ENCODE data around the gene MEGF11. TPM values are rescaled to one million over a fixed set of nuclear protein-coding genes. Genes with fewer than 3 reads are reported as not detected.

The MEGF11 gene
- total RNA-seq, 1 donor from 2014 or later, result 0.60 TPM

GRCh38 chr15:66135664-66136063 lies 117.9 kb downstream of the MEGF11 start:
- no peak overlapping the region for H3K4me3 Mint-ChIP-seq (ENCODE audit: low read depth)
- no peaks in the 10 kb centered on the region for H3K4me1 Mint-ChIP-seq (ENCODE audit: low read depth)
- no peaks in the 10 kb centered on the region for H3K36me3 Mint-ChIP-seq (ENCODE audit: insufficient read depth)
- H3K27ac Mint-ChIP-seq, result no peak overlapping the region
- DNase-seq (ENCODE audit: low spot score, unreplicated experiment), result no peak
- H3K9me3 Mint-ChIP-seq (ENCODE audit: low read depth), result no peaks in the 10 kb centered on the region
- TF ChIP-seq, protein P1, sequence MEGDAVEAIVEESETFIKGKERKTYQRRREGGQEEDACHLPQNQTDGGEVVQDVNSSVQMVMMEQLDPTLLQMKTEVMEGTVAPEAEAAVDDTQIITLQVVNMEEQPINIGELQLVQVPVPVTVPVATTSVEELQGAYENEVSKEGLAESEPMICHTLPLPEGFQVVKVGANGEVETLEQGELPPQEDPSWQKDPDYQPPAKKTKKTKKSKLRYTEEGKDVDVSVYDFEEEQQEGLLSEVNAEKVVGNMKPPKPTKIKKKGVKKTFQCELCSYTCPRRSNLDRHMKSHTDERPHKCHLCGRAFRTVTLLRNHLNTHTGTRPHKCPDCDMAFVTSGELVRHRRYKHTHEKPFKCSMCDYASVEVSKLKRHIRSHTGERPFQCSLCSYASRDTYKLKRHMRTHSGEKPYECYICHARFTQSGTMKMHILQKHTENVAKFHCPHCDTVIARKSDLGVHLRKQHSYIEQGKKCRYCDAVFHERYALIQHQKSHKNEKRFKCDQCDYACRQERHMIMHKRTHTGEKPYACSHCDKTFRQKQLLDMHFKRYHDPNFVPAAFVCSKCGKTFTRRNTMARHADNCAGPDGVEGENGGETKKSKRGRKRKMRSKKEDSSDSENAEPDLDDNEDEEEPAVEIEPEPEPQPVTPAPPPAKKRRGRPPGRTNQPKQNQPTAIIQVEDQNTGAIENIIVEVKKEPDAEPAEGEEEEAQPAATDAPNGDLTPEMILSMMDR (IDR thresholded peaks at IDR 0.05; ENCODE audit: unreplicated experiment), result no peak
- peaks cover 24% of the 10 kb centered on the region for H3K27me3 Mint-ChIP-seq

- no peak overlapping the region for H3K4me3 Mint-ChIP-seq (ENCODE audit: low read depth)
- H3K27me3 Mint-ChIP-seq, result peaks cover 16% of the 10 kb centered on the region
- H3K27ac Mint-ChIP-seq, result no peak overlapping the region
- no peaks in the 10 kb centered on the region for H3K9me3 Mint-ChIP-seq (ENCODE audit: low read depth)
- H3K36me3 Mint-ChIP-seq (ENCODE audit: insufficient read depth), result no peaks in the 10 kb centered on the region
- no peak for DNase-seq (ENCODE audit: low spot score, unreplicated experiment)
- TF ChIP-seq, protein P1 (IDR thresholded peaks at IDR 0.05; ENCODE audit: unreplicated experiment), result no peak
- H3K4me1 Mint-ChIP-seq (ENCODE audit: low read depth), result peaks cover 12% of the 10 kb centered on the region
Measured at GRCh38 chr15:66134284-66134683, 119.3 kb downstream of the MEGF11 start.

DNA sequence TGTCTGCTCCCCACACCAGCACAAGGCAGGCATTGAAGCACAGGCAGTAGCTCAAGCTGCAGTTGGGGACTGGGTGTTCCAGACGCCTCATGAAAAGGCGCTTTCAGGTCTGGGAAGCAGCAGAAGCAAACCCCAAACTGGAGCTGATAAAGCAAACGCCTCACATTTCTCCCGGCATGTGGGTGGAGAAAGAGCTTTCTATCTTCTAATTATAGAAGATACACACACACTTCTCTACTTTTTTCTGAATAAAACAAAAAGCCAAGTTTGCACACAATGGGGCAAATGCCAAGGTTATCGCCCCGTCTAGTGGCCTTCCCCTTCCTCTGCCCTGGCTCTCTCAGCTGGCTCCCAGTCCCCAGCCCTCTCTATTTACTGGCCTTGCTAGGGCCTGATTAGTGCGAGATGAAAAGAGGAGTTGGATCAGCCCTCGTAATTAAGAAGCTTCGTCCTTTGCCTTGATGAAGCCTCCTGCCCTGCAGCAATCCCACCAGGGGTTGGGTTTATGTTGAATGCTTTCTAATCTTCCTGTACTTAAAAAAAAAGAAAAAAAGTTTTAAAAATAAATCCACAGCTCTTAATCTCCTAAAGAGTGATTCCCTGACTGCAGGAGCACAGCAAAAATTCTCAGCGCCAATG lies 120.2 kb downstream of the MEGF11 start:
- H3K9me3 Mint-ChIP-seq (ENCODE audit: low read depth), result no peaks in the 10 kb centered on the region
- H3K36me3 Mint-ChIP-seq (ENCODE audit: insufficient read depth), result no peaks in the 10 kb centered on the region
- no peak overlapping the region for H3K27ac Mint-ChIP-seq
- H3K27me3 Mint-ChIP-seq, result peaks cover 13% of the 10 kb centered on the region
- TF ChIP-seq, protein P1 (IDR thresholded peaks at IDR 0.05; ENCODE audit: unreplicated experiment), result no peak
- no peak for DNase-seq (ENCODE audit: low spot score, unreplicated experiment)
- no peak overlapping the region for H3K4me3 Mint-ChIP-seq (ENCODE audit: low read depth)
- peaks cover 16% of the 10 kb centered on the region for H3K4me1 Mint-ChIP-seq (ENCODE audit: low read depth)

GRCh38 chr15:66132251-66132816 lies 121.2 kb downstream of the MEGF11 start:
- H3K27me3 Mint-ChIP-seq, result peaks cover 19% of the 10 kb centered on the region
- TF ChIP-seq, protein P1 (IDR thresholded peaks at IDR 0.05; ENCODE audit: unreplicated experiment), result no peak
- H3K4me3 Mint-ChIP-seq (ENCODE audit: low read depth), result no peak overlapping the region
- peaks cover 18% of the 10 kb centered on the region for H3K4me1 Mint-ChIP-seq (ENCODE audit: low read depth)
- H3K9me3 Mint-ChIP-seq (ENCODE audit: low read depth), result no peaks in the 10 kb centered on the region
- DNase-seq (ENCODE audit: low spot score, unreplicated experiment), result no peak
- H3K27ac Mint-ChIP-seq, result no peak overlapping the region
- no peaks in the 10 kb centered on the region for H3K36me3 Mint-ChIP-seq (ENCODE audit: insufficient read depth)

- no peak for DNase-seq (ENCODE audit: low spot score, unreplicated experiment)
- Mint-ChIP-seq H3K36me3 (ENCODE audit: insufficient read depth) (no peaks in the 10 kb centered on the region), H3K27ac (no peak overlapping the region), H3K4me1 (ENCODE audit: low read depth) (peaks cover 18% of the 10 kb centered on the region), H3K4me3 (ENCODE audit: low read depth) (no peak overlapping the region), H3K9me3 (ENCODE audit: low read depth) (no peaks in the 10 kb centered on the region), H3K27me3 (peaks cover 20% of the 10 kb centered on the region)
- TF ChIP-seq, protein P1 (IDR thresholded peaks at IDR 0.05; ENCODE audit: unreplicated experiment), result no peak
Measured at GRCh38 chr15:66131831-66132230, 121.7 kb downstream of the MEGF11 start.
